Panc1 (cell line): ENCODE data around the gene STK24. TPM values are rescaled to one million over a fixed set of nuclear protein-coding genes. Genes with fewer than 3 reads are reported as not detected.

Experiments used
- ATAC-seq: fragments of 200-7000 bp; cut with Tn5 transposase; 2 replicates; pipeline ENCODE4 v1.9.1; 2020; ENCODE audit warnings: mild to moderate bottlenecking, moderate library complexity
- BruUV-seq: library from RNA; stranded (reverse); fragments of 400-500 nt; replicated peaks from 2 replicates; lab custom pipeline; 2021; lab: Mats Ljungman, UMichigan
- CTCF ChIA-PET: fragments of 300-600 bp; sonication (Branson Sonifier 250); formaldehyde crosslinking; loops from one replicate; lab custom pipeline; 2022; ENCODE audit warnings: antibody characterized with exemption; lab: Charles Lee
- POLR2A ChIA-PET: fragments of 300-600 bp; sonication (Branson Sonifier 250); formaldehyde crosslinking; loops from one replicate; lab custom pipeline; 2022; ENCODE audit warnings: antibody characterized with exemption; lab: Charles Lee
- DNase-seq: peaks from one replicate; pipeline ENCODE4 v3.0.0-alpha.2; 2010; ENCODE audit warnings: low read depth, low spot score
- H3K27ac ChIP-seq: 2 replicates; pipeline ENCODE4 v1.5.1; 2011; ENCODE audit warnings: mild to moderate bottlenecking, low read length, inconsistent platforms
- H3K27me3 ChIP-seq: fragments of 200-500 bp; sonication (Bioruptor generic); 2 replicates; pipeline ENCODE4 v1.6.0; 2014; ENCODE audit warnings: low read length, inconsistent platforms; ENCODE audit not compliant: control insufficient read depth, insufficient read depth
- H3K36me3 ChIP-seq: fragments of 200-500 bp; sonication (Bioruptor generic); 2 replicates; pipeline ENCODE4 v1.5.1; 2014; ENCODE audit warnings: inconsistent platforms, mild to moderate bottlenecking, low read length, moderate library complexity; ENCODE audit not compliant: control insufficient read depth, insufficient read depth
- H3K4me1 ChIP-seq: 2 replicates; pipeline ENCODE4 v1.5.1; 2011; ENCODE audit warnings: inconsistent platforms, mild to moderate bottlenecking, low read length, moderate library complexity; ENCODE audit not compliant: control insufficient read depth, insufficient read depth
- H3K4me3 ChIP-seq, 2 experiments: 2 replicates each; pipeline ENCODE4 v1.5.1; 2011 to 2012; ENCODE audit warnings: low read depth in 2 of 2, low read length in 2 of 2, mild to moderate bottlenecking in 2 of 2, inconsistent platforms in 1 of 2, moderate library complexity in 1 of 2
- H3K9me3 ChIP-seq: fragments of 200-500 bp; sonication (Bioruptor generic); 2 replicates; pipeline ENCODE4 v1.5.1; 2014; ENCODE audit warnings: low read depth, mild to moderate bottlenecking, inconsistent platforms, low read length, moderate library complexity; ENCODE audit not compliant: control insufficient read depth, insufficient read depth
- POLR2AphosphoS5 ChIP-seq: IDR thresholded peaks from 2 replicates; pipeline ENCODE4 v1.6.1; 2012; ENCODE audit warnings: mild to moderate bottlenecking, low read depth, low read length, moderate library complexity
- SIN3A ChIP-seq: IDR thresholded peaks from 2 replicates; pipeline ENCODE4 v1.6.1; 2012; ENCODE audit warnings: low read depth, mild to moderate bottlenecking, low read length, moderate library complexity, borderline replicate concordance; ENCODE audit not compliant: insufficient read depth
- TCF7L2 ChIP-seq: IDR thresholded peaks from 2 replicates; pipeline ENCODE4 v1.6.1; 2011; ENCODE audit warnings: mild to moderate bottlenecking, low read depth, low read length, inconsistent platforms
- in situ Hi-C: cut with HindIII; loops from 2 replicates; pipeline ENCODE4 v1.10.0; 2016; ENCODE audit warnings: low sequenced_read_pairs, low pct_unique_long_range_greater_than_20kb
- intact Hi-C: fragments of 100-400 bp; cut with micrococcal nuclease; formaldehyde crosslinking; loops from one replicate; pipeline ENCODE4 v1.10.0; 2022; ENCODE audit not compliant: unreplicated experiment
- total RNA-seq: library from RNA; stranded (reverse); gene quantifications from one replicate; pipeline ENCODE4 v1.2.1, GENCODE V29; 2021; ENCODE audit not compliant: unreplicated experiment
- TF ChIP-seq, protein P1 (sequence below): fragments of 450-650 bp; IDR thresholded peaks from 2 replicates; pipeline ENCODE4 v1.5.1; 2017; ENCODE audit warnings: mild to moderate bottlenecking
- TF ChIP-seq, protein P2 (sequence below), 2 experiments: IDR thresholded peaks; 2 replicates each; pipeline ENCODE4 v1.6.1; 2011 to 2012; ENCODE audit warnings: low read depth in 2 of 2, control low read depth in 1 of 2, low read length in 1 of 2, mild to moderate bottlenecking in 1 of 2, moderate library complexity in 1 of 2; ENCODE audit not compliant: insufficient read depth in 1 of 2

Gene STK24
- total RNA-seq, 1 experiment from 2014 or later = 57.3 TPM

DNA sequence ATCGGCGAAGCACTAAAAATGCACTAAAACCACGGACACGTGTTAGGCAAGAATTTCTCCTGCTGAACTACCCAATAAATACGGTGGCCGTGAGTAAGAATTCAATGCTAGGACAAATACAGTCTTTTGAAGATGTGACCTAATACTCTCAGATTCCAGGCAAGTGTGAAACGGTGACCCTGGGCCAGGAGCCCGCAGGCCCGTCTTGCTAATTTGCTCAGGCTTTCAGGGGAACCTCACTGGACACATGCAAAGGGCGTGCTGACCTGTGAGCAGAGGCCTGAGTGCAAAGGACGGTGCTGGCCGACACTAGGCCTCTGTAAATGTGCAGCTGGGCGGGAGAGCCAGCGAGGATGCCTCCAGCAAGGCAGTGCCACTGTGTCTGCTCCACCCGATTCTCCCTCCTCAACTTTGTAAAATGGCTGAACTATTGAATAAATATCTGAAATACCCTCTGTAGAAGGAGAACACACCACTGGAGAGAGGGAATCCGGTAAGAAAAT is 70.1 kb downstream of the STK24 start:
- TF ChIP-seq SIN3A = no peak
- no peak for TF ChIP-seq POLR2AphosphoS5
- TF ChIP-seq TCF7L2 = no peak
- TF ChIP-seq, protein P1, sequence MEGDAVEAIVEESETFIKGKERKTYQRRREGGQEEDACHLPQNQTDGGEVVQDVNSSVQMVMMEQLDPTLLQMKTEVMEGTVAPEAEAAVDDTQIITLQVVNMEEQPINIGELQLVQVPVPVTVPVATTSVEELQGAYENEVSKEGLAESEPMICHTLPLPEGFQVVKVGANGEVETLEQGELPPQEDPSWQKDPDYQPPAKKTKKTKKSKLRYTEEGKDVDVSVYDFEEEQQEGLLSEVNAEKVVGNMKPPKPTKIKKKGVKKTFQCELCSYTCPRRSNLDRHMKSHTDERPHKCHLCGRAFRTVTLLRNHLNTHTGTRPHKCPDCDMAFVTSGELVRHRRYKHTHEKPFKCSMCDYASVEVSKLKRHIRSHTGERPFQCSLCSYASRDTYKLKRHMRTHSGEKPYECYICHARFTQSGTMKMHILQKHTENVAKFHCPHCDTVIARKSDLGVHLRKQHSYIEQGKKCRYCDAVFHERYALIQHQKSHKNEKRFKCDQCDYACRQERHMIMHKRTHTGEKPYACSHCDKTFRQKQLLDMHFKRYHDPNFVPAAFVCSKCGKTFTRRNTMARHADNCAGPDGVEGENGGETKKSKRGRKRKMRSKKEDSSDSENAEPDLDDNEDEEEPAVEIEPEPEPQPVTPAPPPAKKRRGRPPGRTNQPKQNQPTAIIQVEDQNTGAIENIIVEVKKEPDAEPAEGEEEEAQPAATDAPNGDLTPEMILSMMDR = no peak
- TF ChIP-seq, protein P2, sequence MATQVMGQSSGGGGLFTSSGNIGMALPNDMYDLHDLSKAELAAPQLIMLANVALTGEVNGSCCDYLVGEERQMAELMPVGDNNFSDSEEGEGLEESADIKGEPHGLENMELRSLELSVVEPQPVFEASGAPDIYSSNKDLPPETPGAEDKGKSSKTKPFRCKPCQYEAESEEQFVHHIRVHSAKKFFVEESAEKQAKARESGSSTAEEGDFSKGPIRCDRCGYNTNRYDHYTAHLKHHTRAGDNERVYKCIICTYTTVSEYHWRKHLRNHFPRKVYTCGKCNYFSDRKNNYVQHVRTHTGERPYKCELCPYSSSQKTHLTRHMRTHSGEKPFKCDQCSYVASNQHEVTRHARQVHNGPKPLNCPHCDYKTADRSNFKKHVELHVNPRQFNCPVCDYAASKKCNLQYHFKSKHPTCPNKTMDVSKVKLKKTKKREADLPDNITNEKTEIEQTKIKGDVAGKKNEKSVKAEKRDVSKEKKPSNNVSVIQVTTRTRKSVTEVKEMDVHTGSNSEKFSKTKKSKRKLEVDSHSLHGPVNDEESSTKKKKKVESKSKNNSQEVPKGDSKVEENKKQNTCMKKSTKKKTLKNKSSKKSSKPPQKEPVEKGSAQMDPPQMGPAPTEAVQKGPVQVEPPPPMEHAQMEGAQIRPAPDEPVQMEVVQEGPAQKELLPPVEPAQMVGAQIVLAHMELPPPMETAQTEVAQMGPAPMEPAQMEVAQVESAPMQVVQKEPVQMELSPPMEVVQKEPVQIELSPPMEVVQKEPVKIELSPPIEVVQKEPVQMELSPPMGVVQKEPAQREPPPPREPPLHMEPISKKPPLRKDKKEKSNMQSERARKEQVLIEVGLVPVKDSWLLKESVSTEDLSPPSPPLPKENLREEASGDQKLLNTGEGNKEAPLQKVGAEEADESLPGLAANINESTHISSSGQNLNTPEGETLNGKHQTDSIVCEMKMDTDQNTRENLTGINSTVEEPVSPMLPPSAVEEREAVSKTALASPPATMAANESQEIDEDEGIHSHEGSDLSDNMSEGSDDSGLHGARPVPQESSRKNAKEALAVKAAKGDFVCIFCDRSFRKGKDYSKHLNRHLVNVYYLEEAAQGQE (IDR thresholded peaks at IDR 0.05; ENCODE audit: insufficient read depth in 1 of 2, low read depth in 2 of 2, low read length in 1 of 2) = no peak
- no peaks in the 10 kb centered on the region for H3K9me3 ChIP-seq
- H3K4me3 ChIP-seq = no peak overlapping the region
- intact Hi-C loops = no loop called here
- peaks cover 31% of the 10 kb centered on the region for H3K4me1 ChIP-seq
- ATAC-seq (peak; percentile 21; the same call in 1 of the 2 replicates), DNase-seq (no peak)
- ChIA-PET POLR2A (no interaction called here), CTCF (no interaction called here)
- in situ Hi-C loops = no loop called here
- H3K27me3 ChIP-seq = no peaks in the 10 kb centered on the region
- H3K36me3 ChIP-seq = no peaks in the 10 kb centered on the region
- no peak overlapping the region for H3K27ac ChIP-seq
- BruUV-seq = no TSS peak

DNA sequence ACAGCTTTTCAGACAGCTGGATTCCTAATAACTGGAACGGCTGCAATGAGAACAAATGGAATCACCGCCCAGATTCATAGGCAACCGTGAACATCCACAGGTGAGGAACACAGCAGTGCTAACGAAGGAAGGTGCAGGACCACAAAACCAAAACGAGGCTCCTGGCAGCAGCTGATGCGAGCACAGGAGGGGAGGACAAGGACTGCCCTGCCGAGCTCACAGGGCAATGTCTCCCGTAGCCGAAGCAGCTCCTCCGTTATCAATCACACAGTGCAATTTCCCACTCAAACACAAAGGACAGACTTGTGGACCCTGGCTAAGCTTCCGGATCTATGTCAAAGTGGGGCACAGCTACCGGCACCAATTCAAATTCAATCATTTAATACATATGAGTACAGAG is 70.6 kb downstream of the STK24 start:
- in situ Hi-C loops (no loop called here), intact Hi-C loops (no loop called here)
- no peak for TF ChIP-seq SIN3A
- no peak for TF ChIP-seq POLR2AphosphoS5
- TF ChIP-seq, protein P1 = no peak
- TF ChIP-seq, protein P2 (IDR thresholded peaks at IDR 0.05; ENCODE audit: insufficient read depth in 1 of 2, low read depth in 2 of 2, low read length in 1 of 2) = no peak
- no peak for TF ChIP-seq TCF7L2
- H3K36me3 ChIP-seq = no peaks in the 10 kb centered on the region
- no peak overlapping the region for H3K27ac ChIP-seq
- no peaks in the 10 kb centered on the region for H3K27me3 ChIP-seq
- POLR2A ChIA-PET = no interaction called here
- no peak for DNase-seq
- no peak overlapping the region for H3K4me3 ChIP-seq
- no peaks in the 10 kb centered on the region for H3K9me3 ChIP-seq
- no TSS peak for BruUV-seq
- ATAC-seq = no peak
- H3K4me1 ChIP-seq = peaks cover 31% of the 10 kb centered on the region
- CTCF ChIA-PET = no interaction called here
